ENCODE measurements around the gene AGBL1. TPM values are rescaled to one million over a fixed set of nuclear protein-coding genes. Genes with fewer than 3 reads are reported as not detected.

The AGBL1 gene
- total RNA-seq, 1 experiment from 2014 or later = not detected

GRCh38 chr15:86932456-86932855 is 852.8 kb downstream of the AGBL1 start:
- Histone ChIP-seq H3K27ac (ENCODE audit: insufficient read length, low read depth, low read length) (no peak overlapping the region), H2BK5ac (ENCODE audit: insufficient read length, low read length) (no peak overlapping the region), H2BK12ac (ENCODE audit: insufficient read length, low read depth, low read length) (no peak overlapping the region), H4K20me1 (ENCODE audit: control insufficient read depth, insufficient read depth, insufficient read length) (no peaks in the 10 kb centered on the region), H3K9ac (ENCODE audit: extremely low read depth, insufficient read length, low read length) (no peak overlapping the region), H3K79me1 (ENCODE audit: insufficient read depth, low read depth, low read length, poor library complexity, severe bottlenecking) (no peaks in the 10 kb centered on the region), H3T11ph (ENCODE audit: low read length) (no peak overlapping the region), H3K79me2 (ENCODE audit: insufficient read depth, low read length) (no peaks in the 10 kb centered on the region), H2BK20ac (ENCODE audit: low read depth, low read length, poor library complexity, severe bottlenecking) (no peak overlapping the region), H4K91ac (ENCODE audit: insufficient read length, low read depth, low read length) (no peak overlapping the region), H3K4me1 (ENCODE audit: insufficient read depth, low read length) (no peaks in the 10 kb centered on the region), H4K5ac (ENCODE audit: insufficient read length, low read depth, low read length) (no peak overlapping the region), H3K27me3 (ENCODE audit: insufficient read depth, low read length) (no peaks in the 10 kb centered on the region), H3K14ac (ENCODE audit: insufficient read depth, low read length) (no peak overlapping the region), H3K9me3 (ENCODE audit: control insufficient read depth, low read depth, low read length) (no peaks in the 10 kb centered on the region), H3K18ac (ENCODE audit: insufficient read length, low read depth, low read length) (no peak overlapping the region), H2AFZ (ENCODE audit: low read length) (no peak overlapping the region), H3K23me2 (ENCODE audit: insufficient read length, low read depth, low read length, poor library complexity, severe bottlenecking) (no peaks in the 10 kb centered on the region), H2AK5ac (ENCODE audit: insufficient read length, low read length) (no peak overlapping the region), H2BK15ac (ENCODE audit: low read depth, low read length) (no peak overlapping the region), H3K4me2 (ENCODE audit: insufficient read depth, insufficient read length, low read length) (no peak overlapping the region), H2BK120ac (ENCODE audit: low read depth, low read length, poor library complexity, severe bottlenecking) (no peak overlapping the region), H3K23ac (ENCODE audit: insufficient read length, low read depth, low read length) (no peak overlapping the region), H3K4ac (ENCODE audit: low read depth, low read length) (no peak overlapping the region), H4K8ac (replicated peaks; ENCODE audit: insufficient read length, low read depth, low read length) (no peak overlapping the region), H3K56ac (ENCODE audit: insufficient read length, low read depth, low read length) (no peak overlapping the region)
- no peak overlapping the region for H3K27ac Mint-ChIP-seq
- no peak for DNase-seq
- no peaks in the 10 kb centered on the region for H3K36me3 Mint-ChIP-seq (ENCODE audit: insufficient read depth in 1 of 3, low read depth in 3 of 3)
- TF ChIP-seq CTCF (conservative IDR thresholded peaks at IDR 0.05) = no peak
- no peak overlapping the region for H3K4me3 Mint-ChIP-seq
- peaks cover 0 to 4% of the 10 kb centered on the region in 2 experiments; a peak in 2 of 4 replicates for H3K4me1 Mint-ChIP-seq
- no peaks in the 10 kb centered on the region; a peak in 1 of 5 replicates for H3K9me3 Mint-ChIP-seq
- no peaks in the 10 kb centered on the region; the same call in 1 of the 2 replicates for H3K27me3 Mint-ChIP-seq (ENCODE audit: low read depth)
- WGBS (ENCODE audit: extremely low coverage, insufficient read length, low lambda C conversion rate) = no CpG with 5 or more reads among the region's 4 CpGs

Measured in H9 (cell line).